Vagina (tissue), 2 donors: Measurements from ENCODE around the gene MCF2L. TPM values are rescaled to one million over a fixed set of nuclear protein-coding genes. Genes with fewer than 3 reads are reported as not detected.

Experiments
- DNase-seq, 2 donors: peaks; one replicate each; pipeline ENCODE4 v3.0.0-alpha.2; 2017; ENCODE audit errors: extremely low spot score in 2 of 2
- H3K27ac ChIP-seq: fragments of 200-600 bp; sonication (generic); one replicate; pipeline ENCODE4 v1.5.1; 2019
- H3K27me3 ChIP-seq: fragments of 200-600 bp; sonication (generic); one replicate; pipeline ENCODE4 v1.5.1; 2019
- H3K36me3 ChIP-seq, 2 donors: fragments of 200-600 bp; sonication (generic); one replicate each; pipeline ENCODE4 v1.5.1; 2017 to 2019
- H3K4me1 ChIP-seq: fragments of 200-600 bp; sonication (generic); one replicate; pipeline ENCODE4 v1.5.1; 2019
- H3K4me3 ChIP-seq, 2 donors: fragments of 200-600 bp; sonication (generic); 1 replicate in 1 of 2; 2 replicates in 1 of 2; pipeline ENCODE4 v1.5.1; 2016 to 2019
- H3K9me3 ChIP-seq: fragments of 200-600 bp; sonication (generic); one replicate; pipeline ENCODE4 v1.5.1; 2019
- CTCF ChIP-seq, 3 experiments: fragments of 450-650 bp in 2 of 3; fragments of 200-600 bp in 1 of 3; sonication (generic) in 1 of 3; IDR thresholded peaks; one replicate each; pipeline ENCODE4 v1.5.1; 2017 to 2019; ENCODE audit warnings: antibody characterized with exemption in 3 of 3, mild to moderate bottlenecking in 2 of 3, moderate library complexity in 2 of 3
- POLR2A ChIP-seq, 2 donors: fragments of 450-650 bp; IDR thresholded peaks; one replicate each; pipeline ENCODE4 v1.6.1; 2017; ENCODE audit warnings: antibody characterized with exemption in 2 of 2, mild to moderate bottlenecking in 2 of 2, moderate library complexity in 2 of 2
- POLR2AphosphoS5 ChIP-seq, 2 donors: sonication (generic); formaldehyde crosslinking; IDR thresholded peaks; one replicate each; pipeline ENCODE4 v1.9.0; 2017; ENCODE audit warnings: antibody characterized with exemption in 2 of 2, mild to moderate bottlenecking in 2 of 2, low read depth in 1 of 2; ENCODE audit not compliant: insufficient read depth in 1 of 2
- intact Hi-C: fragments of 100-400 bp; cut with DNase I; formaldehyde crosslinking; loops from one replicate; pipeline ENCODE4 v1.15.1; 2023
- total RNA-seq: library from RNA; depleted of rRNA; stranded (reverse); fragments of >200 nt; gene quantifications from one replicate; pipeline ENCODE4 v1.2.3, GENCODE V29; 2016

MCF2L gene
- total RNA-seq, 1 donor from 2014 or later = 45.4 TPM

- intact Hi-C loops = no loop called here
- H3K27ac ChIP-seq = no peak overlapping the region
- H3K4me3 ChIP-seq = no peak overlapping the region
- H3K9me3 ChIP-seq = no peaks in the 10 kb centered on the region
- no peaks in the 10 kb centered on the region for H3K36me3 ChIP-seq
- no peaks in the 10 kb centered on the region for H3K27me3 ChIP-seq
- no peak for TF ChIP-seq POLR2AphosphoS5 (IDR thresholded peaks at IDR 0.05; ENCODE audit: insufficient read depth in 1 of 2, low read depth in 1 of 2)
- TF ChIP-seq POLR2A (IDR thresholded peaks at IDR 0.05) = no peak
- no peak for TF ChIP-seq CTCF (IDR thresholded peaks at IDR 0.05)
- H3K4me1 ChIP-seq = no peaks in the 10 kb centered on the region
- DNase-seq = peak; percentile 40 to 67
Observed at GRCh38 chr13:113145911-113146598, 177.0 kb downstream of the MCF2L start.

- no peak for TF ChIP-seq POLR2A (IDR thresholded peaks at IDR 0.05)
- TF ChIP-seq POLR2AphosphoS5 (IDR thresholded peaks at IDR 0.05; ENCODE audit: insufficient read depth in 1 of 2, low read depth in 1 of 2) = no peak
- TF ChIP-seq CTCF (IDR thresholded peaks at IDR 0.05) = no peak
- Histone ChIP-seq H3K27ac (no peak overlapping the region), H3K4me3 (no peak overlapping the region), H3K27me3 (no peaks in the 10 kb centered on the region), H3K9me3 (no peaks in the 10 kb centered on the region), H3K4me1 (no peaks in the 10 kb centered on the region), H3K36me3 (no peaks in the 10 kb centered on the region)
- DNase-seq = peak; percentile 67 to 71
- intact Hi-C loops = no loop called here
Observed at GRCh38 chr13:113146750-113147149, 177.7 kb downstream of the MCF2L start.

- no peaks in the 10 kb centered on the region for H3K9me3 ChIP-seq
- TF ChIP-seq CTCF (IDR thresholded peaks at IDR 0.05) (no peak), POLR2AphosphoS5 (IDR thresholded peaks at IDR 0.05; ENCODE audit: insufficient read depth in 1 of 2, low read depth in 1 of 2) (no peak), POLR2A (IDR thresholded peaks at IDR 0.05) (no peak)
- no peak overlapping the region for H3K27ac ChIP-seq
- H3K27me3 ChIP-seq = no peaks in the 10 kb centered on the region
- no peak overlapping the region for H3K4me3 ChIP-seq
- intact Hi-C loops = no loop called here
- DNase-seq = peak; percentile 58 to 84
- no peaks in the 10 kb centered on the region for H3K36me3 ChIP-seq
- peaks cover 4% of the 10 kb centered on the region for H3K4me1 ChIP-seq
Observed at GRCh38 chr13:113147206-113147605, 178.2 kb downstream of the MCF2L start.

- H3K4me3 ChIP-seq = no peak overlapping the region
- DNase-seq = peak; percentile 55 to 78
Observed at GRCh38 chr13:113148407-113148806, 179.4 kb downstream of the MCF2L start.

More at GRCh38 chr13:113148407-113148806, 179.4 kb downstream of the MCF2L start:
- no peaks in the 10 kb centered on the region for H3K36me3 ChIP-seq
- no peak overlapping the region for H3K27ac ChIP-seq
- TF ChIP-seq POLR2AphosphoS5 (IDR thresholded peaks at IDR 0.05; ENCODE audit: insufficient read depth in 1 of 2, low read depth in 1 of 2) (no peak), CTCF (IDR thresholded peaks at IDR 0.05) (no peak), POLR2A (IDR thresholded peaks at IDR 0.05) (no peak)
- no peaks in the 10 kb centered on the region for H3K27me3 ChIP-seq
- H3K4me1 ChIP-seq = peaks cover 16% of the 10 kb centered on the region
- no peaks in the 10 kb centered on the region for H3K9me3 ChIP-seq
- intact Hi-C loops = no loop called here
